Keratinocyte (primary cell): ENCODE measurements around the gene LCN10. TPM values are rescaled to one million over a fixed set of nuclear protein-coding genes. Genes with fewer than 3 reads are reported as not detected.

Experiments
- DNase-seq: peaks from one replicate; pipeline ENCODE4 v3.0.0-alpha.2; 2011; ENCODE audit warnings: low read depth, missing footprints, low spot score
- FAIRE-seq: peaks from 2 replicates; lab custom pipeline; 2011; peaks lifted over from hg19 to GRCh38; lab: Jason Lieb, UNC
- H2AFZ ChIP-seq: 2 replicates; pipeline ENCODE4 v1.6.0; 2012; ENCODE audit warnings: low read length, control low read depth, inconsistent platforms; ENCODE audit not compliant: control insufficient read depth
- H3K27ac ChIP-seq: 2 replicates; pipeline ENCODE4 v1.5.1; 2011; ENCODE audit warnings: low read length; ENCODE audit not compliant: control insufficient read depth, insufficient read depth
- H3K27me3 ChIP-seq: 3 replicates; pipeline ENCODE4 v1.6.0; 2011; ENCODE audit warnings: low read length; ENCODE audit not compliant: control insufficient read depth, insufficient read depth; ENCODE audit errors: extremely low read depth
- H3K36me3 ChIP-seq, 2 experiments: 2 replicates in 1 of 2; 3 replicates in 1 of 2; pipeline ENCODE4 v1.5.1; 2011; ENCODE audit warnings: low read length in 2 of 2, mild to moderate bottlenecking in 1 of 2; ENCODE audit not compliant: control insufficient read depth in 2 of 2, insufficient read depth in 2 of 2; ENCODE audit errors: extremely low read depth in 1 of 2
- H3K4me1 ChIP-seq: 3 replicates; pipeline ENCODE4 v1.5.1; 2011; ENCODE audit warnings: low read length; ENCODE audit not compliant: control insufficient read depth, insufficient read depth; ENCODE audit errors: extremely low read depth
- H3K4me2 ChIP-seq: 3 replicates; pipeline ENCODE4 v1.6.0; 2011; ENCODE audit warnings: low read depth, low read length; ENCODE audit not compliant: control insufficient read depth, insufficient read depth; ENCODE audit errors: extremely low read depth
- H3K4me3 ChIP-seq, 3 experiments: fragments of 200-600 bp in 1 of 3; sonication (generic) in 1 of 3; 2 replicates in 2 of 3; 3 replicates in 1 of 3; pipeline ENCODE4 v1.5.1; 2011 to 2016; ENCODE audit warnings: low read length in 3 of 3, mild to moderate bottlenecking in 3 of 3, control low read depth in 2 of 3, inconsistent platforms in 1 of 3, low read depth in 1 of 3, mixed read lengths in 1 of 3, mixed run types in 1 of 3, moderate library complexity in 1 of 3; ENCODE audit not compliant: control insufficient read depth in 2 of 3, insufficient read depth in 2 of 3; ENCODE audit errors: extremely low read depth in 1 of 3
- H3K79me2 ChIP-seq: 2 replicates; pipeline ENCODE4 v1.6.0; 2012; ENCODE audit warnings: low read length; ENCODE audit not compliant: control insufficient read depth, insufficient read depth
- H3K9ac ChIP-seq: 3 replicates; pipeline ENCODE4 v1.6.0; 2011; ENCODE audit warnings: low read length; ENCODE audit not compliant: control insufficient read depth, insufficient read depth; ENCODE audit errors: extremely low read depth
- H3K9me1 ChIP-seq: 3 replicates; pipeline ENCODE4 v1.6.0; 2011; ENCODE audit warnings: low read length; ENCODE audit not compliant: control insufficient read depth, insufficient read depth; ENCODE audit errors: extremely low read depth
- H3K9me3 ChIP-seq: 2 replicates; pipeline ENCODE4 v1.5.1; 2012; ENCODE audit warnings: low read depth, low read length; ENCODE audit not compliant: control insufficient read depth
- H4K20me1 ChIP-seq: 3 replicates; pipeline ENCODE4 v1.6.0; 2011; ENCODE audit warnings: low read length; ENCODE audit not compliant: control insufficient read depth, insufficient read depth; ENCODE audit errors: extremely low read depth
- EZH2 ChIP-seq: IDR thresholded peaks from one replicate; pipeline ENCODE4 v1.6.1; 2012; ENCODE audit warnings: inconsistent platforms, mild to moderate bottlenecking, low read length, moderate library complexity
- dilution Hi-C: fragments of 300-500 bp; cut with MboI; formaldehyde crosslinking; loops from one replicate; pipeline ENCODE4 v1.7.0; 2020; ENCODE audit warnings: low sequenced_read_pairs; ENCODE audit not compliant: extremely low pct_ligation_motif_present
- polyA plus RNA-seq, 5 experiments: library from polyadenylated mRNA; depleted of rRNA in 3 of 5; stranded (reverse) in 3 of 5; stranded (forward) in 1 of 5; unstranded in 1 of 5; fragments of >200 nt; gene quantifications; 1 replicate in 1 of 5; 2 replicates in 3 of 5; 3 replicates in 1 of 5; pipeline versions ENCODE4 v1.2.1 to v1.2.3, GENCODE V29; 2011 to 2012; ENCODE audit warnings: missing spikeins in 2 of 5, low read depth in 1 of 5, low replicate concordance in 1 of 5
- TF ChIP-seq, protein P1 (sequence below), 3 experiments: IDR thresholded peaks in 1 of 3; conservative IDR thresholded peaks in 1 of 3; optimal IDR thresholded peaks in 1 of 3; 2 replicates in 2 of 3; 3 replicates in 1 of 3; pipeline versions ENCODE3 to v1.5.1; 2011; ENCODE audit warnings: low read length in 3 of 3, mild to moderate bottlenecking in 3 of 3, moderate library complexity in 2 of 3, control low read depth in 1 of 3, inconsistent platforms in 1 of 3; ENCODE audit not compliant: insufficient read depth in 2 of 3; ENCODE audit errors: extremely low read depth in 1 of 3

The LCN10 gene
- polyA plus RNA-seq, 1 donor (not counting 4 experiments of a cell fraction or from before 2014, with no cell fraction given), result not detected

DNA sequence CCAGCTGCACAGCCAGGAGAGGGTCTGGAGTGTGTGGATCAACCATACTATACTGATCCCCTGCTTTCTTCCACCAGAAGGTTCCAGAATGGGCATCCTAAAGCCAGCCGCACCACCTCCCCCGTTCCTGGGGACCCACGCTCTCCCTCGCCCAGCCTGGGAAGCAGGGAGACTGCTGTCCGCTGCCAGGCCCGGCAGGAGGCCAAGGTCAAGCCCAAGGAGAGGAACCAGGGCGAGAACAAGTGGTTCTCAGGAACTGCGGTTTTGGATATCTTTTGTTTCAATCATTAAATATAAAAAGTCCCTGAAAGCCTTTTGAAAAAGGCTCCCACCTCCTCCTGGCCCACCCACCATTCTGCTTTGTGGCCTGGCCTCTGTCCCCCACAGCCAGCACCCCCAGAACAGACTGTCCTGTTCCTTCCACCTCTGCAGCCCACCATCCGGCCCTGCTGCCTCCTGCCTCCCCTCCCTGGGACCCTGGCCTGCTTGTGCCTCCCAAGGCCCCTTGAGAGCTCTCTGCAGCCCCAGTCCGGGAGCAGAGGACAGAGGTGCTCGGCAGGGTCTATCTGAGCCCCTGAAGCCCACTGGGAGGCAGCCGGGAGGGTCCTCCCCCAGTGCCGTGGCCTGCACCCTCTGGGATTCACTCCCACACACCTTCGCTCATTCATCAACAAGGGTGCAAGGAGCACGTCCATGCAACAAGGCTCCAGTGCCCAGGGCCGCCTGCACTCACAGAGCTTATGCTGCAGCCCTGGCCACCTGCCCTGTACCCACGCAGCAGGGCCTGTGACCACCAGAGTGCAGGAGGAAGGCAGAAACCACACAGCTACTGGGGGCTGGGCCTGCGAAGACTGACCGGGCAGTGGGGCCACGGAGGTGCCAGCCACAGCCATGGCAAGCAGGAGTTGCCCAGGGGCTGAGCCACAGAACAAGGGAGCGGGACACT is 6.2 kb upstream of the LCN10 start:
- no peaks in the 10 kb centered on the region for H4K20me1 ChIP-seq
- peaks cover 12% of the 10 kb centered on the region for H3K27me3 ChIP-seq
- H3K79me2 ChIP-seq, result no peaks in the 10 kb centered on the region
- H3K36me3 ChIP-seq, result no peaks in the 10 kb centered on the region
- H2AFZ ChIP-seq, result no peak overlapping the region
- TF ChIP-seq, protein P1, sequence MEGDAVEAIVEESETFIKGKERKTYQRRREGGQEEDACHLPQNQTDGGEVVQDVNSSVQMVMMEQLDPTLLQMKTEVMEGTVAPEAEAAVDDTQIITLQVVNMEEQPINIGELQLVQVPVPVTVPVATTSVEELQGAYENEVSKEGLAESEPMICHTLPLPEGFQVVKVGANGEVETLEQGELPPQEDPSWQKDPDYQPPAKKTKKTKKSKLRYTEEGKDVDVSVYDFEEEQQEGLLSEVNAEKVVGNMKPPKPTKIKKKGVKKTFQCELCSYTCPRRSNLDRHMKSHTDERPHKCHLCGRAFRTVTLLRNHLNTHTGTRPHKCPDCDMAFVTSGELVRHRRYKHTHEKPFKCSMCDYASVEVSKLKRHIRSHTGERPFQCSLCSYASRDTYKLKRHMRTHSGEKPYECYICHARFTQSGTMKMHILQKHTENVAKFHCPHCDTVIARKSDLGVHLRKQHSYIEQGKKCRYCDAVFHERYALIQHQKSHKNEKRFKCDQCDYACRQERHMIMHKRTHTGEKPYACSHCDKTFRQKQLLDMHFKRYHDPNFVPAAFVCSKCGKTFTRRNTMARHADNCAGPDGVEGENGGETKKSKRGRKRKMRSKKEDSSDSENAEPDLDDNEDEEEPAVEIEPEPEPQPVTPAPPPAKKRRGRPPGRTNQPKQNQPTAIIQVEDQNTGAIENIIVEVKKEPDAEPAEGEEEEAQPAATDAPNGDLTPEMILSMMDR (optimal IDR thresholded peaks at IDR 0.05 in 1 of 3, IDR thresholded peaks at IDR 0.05 in 1 of 3, conservative IDR thresholded peaks at IDR 0.05 in 1 of 3; ENCODE audit: extremely low read depth in 1 of 3, insufficient read depth in 2 of 3, low read length in 3 of 3), result no peak
- TF ChIP-seq EZH2, result no peak
- FAIRE-seq (no peak), DNase-seq (no peak)
- dilution Hi-C loops, result no loop called here
- H3K27ac ChIP-seq, result no peak overlapping the region
- H3K4me3 ChIP-seq, result no peak overlapping the region
- H3K4me2 ChIP-seq, result no peak overlapping the region
- no peak overlapping the region for H3K9ac ChIP-seq
- H3K9me1 ChIP-seq, result no peaks in the 10 kb centered on the region
- no peaks in the 10 kb centered on the region for H3K4me1 ChIP-seq
- peaks cover 2% of the 10 kb centered on the region for H3K9me3 ChIP-seq

DNA sequence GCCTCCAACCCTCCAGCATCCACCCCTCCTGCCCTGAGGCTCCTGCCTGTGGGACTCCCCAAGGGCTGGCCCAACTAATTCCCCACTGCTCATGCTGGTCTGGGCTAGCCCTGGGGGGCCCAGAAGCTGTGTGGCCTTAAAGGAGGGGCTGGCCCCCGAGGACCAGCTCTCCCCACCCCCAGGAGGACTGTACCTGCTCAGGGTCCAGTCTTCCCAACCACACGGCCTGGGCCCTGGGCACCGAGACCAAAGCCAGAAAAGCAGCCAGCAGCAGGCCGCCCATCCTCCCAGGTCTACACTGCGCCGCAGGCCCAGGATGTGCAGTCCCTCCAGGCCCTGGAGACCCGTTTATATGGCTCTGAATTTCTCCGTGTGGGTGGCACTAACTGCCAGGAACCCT is 5.5 kb upstream of the LCN10 start, which contains the start of gene LCN6:
Gene LCN6, minus strand, starts transcription at position 325 of the 400 bp plus-strand sequence. Its CDS starts 42 bp downstream, at position 283.
- H3K4me3 ChIP-seq, result no peak within 1 kb of the TSS
- TF ChIP-seq EZH2, result no peak
- TF ChIP-seq, protein P1 (optimal IDR thresholded peaks at IDR 0.05 in 1 of 3, IDR thresholded peaks at IDR 0.05 in 1 of 3, conservative IDR thresholded peaks at IDR 0.05 in 1 of 3; ENCODE audit: extremely low read depth in 1 of 3, insufficient read depth in 2 of 3, low read length in 3 of 3), result no peak
- H3K4me2 ChIP-seq, result no peak within 1 kb of the TSS
- H3K9ac ChIP-seq, result no peak within 1 kb of the TSS
- no peak for DNase-seq
- no peaks in the 10 kb centered on the region for H4K20me1 ChIP-seq
- dilution Hi-C loops, result no loop called here
- peaks cover 20% of the 10 kb centered on the region for H3K27me3 ChIP-seq
- no peak within 1 kb of the TSS for H3K27ac ChIP-seq
- peaks cover 2% of the 10 kb centered on the region for H3K9me3 ChIP-seq
- H3K4me1 ChIP-seq, result no peaks in the 10 kb centered on the region
- no peaks in the 10 kb centered on the region for H3K79me2 ChIP-seq
- H2AFZ ChIP-seq, result no peak within 1 kb of the TSS
- FAIRE-seq, result no peak
- no peaks in the 10 kb centered on the region for H3K36me3 ChIP-seq
- no peaks in the 10 kb centered on the region for H3K9me1 ChIP-seq
